Fibroblast of skin of right quadriceps (primary cell): ENCODE data around the gene SYNE1.

Experiments
- DNase-seq: peaks from one replicate; pipeline ENCODE4 v3.0.0-alpha.2; 2013

The SYNE1 gene

DNA sequence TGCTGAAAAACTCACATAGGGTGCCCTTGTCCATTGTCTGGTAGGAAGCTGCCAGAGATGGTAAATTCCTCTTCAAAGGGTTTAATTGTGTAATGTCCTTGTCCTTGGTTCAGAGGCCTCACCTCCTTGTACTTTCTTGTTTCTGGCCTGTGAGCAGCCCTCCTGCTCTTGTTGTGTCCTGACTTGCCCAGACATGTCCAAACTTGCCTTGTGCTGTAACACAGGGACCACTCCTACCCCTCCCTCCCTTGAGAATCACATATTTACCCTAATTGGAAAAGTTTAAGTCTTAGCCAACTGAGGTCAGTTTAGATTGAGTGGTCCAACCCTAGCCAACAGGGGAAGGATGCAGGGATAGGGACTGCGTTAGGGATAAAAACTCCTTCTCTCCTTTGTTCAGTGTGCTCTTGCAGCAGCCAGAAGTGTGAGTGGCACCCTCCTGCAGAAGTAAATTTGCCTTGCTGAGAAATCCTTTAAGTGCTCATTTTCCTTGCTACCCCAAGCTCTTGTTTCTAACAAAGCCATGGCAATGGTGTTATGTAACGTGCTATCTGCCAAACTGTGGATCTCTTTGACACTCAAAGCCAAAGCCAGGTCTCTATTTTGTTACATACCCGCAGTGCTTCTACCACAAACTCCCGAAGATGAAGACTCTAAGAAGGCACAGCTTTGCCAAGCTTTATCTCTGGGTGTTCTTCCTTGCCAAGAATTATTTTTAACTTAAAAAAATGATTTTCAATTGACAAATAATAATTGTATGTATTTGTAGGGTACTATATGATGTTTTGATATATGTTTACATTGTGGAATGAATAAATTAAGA lies 415.1 kb downstream of the SYNE1 start:
- no peak for DNase-seq

DNA sequence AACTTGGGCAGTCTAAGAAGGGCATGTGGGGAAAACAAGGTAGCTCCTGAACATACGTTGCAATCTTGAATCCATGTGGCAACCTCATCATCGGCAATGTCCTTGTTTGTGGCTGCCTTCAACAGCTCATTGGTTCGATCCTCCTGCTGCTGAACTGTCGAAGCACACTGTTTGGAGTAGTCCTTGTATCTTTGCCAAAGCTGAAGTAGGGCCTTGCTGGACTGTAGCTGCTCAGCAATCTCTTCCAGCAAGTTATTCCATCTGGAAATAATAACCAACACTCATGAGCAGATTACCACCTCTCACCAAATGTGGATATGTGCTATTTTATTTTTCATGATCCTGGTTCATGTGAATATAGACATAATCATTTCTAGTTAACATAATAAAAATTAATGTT lies 416.4 kb downstream of the SYNE1 start:
- DNase-seq: no peak

DNA sequence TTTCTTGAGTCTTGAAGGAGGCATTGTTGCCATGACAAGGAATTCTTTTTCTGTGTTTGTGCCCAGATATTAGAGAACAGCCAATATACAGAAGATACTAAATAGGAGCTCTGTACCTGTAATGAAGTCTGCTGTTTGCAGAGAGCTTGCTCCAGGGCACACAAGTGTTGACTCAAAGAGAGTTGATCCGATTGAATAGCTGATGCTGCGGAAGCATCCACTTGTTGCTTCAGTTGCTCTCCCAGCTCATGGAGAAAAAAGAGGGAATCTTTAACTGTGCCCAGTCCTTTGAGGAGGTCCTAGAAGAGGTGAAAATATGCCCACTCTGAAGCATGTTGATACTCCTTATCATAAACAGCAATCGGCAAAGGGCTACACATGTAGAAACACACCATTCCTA lies 418.3 kb downstream of the SYNE1 start:
- DNase-seq: no peak

DNA sequence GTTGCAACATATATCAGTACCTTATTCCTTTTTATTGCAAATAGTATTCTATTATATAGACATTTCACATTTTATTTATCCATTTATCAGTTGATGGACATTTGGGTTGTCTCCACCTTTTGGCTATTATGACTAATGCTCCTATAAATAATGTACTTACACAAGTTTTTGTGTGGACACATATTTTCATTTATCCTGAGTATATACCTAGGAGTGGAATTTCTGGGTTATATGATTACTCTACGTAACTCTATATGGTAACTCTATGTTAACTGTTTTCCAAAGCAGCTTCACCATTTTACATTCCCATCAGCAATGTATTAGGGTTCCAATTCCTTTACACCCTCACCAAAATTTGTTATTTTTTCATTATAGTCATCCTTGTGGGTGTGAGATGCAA lies 424.7 kb downstream of the SYNE1 start:
- no peak for DNase-seq

DNA sequence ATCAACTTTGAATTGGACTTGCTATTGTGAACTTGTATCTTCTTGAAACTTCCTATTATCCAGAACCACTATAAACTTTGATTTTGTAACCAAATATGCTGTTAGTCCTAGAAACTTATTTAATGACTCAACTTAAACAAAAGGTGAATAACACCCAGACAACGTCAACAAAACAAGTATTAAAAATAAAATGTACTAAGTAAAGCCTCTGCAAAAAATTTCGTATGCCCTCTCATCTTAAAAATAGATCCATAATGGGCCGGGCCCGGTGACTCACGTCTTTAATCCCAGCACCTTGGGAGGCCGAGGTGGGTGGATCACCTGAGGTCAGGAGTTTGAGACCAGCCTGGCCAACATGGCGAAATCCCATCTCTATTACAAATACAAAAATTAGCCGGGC lies 428.0 kb downstream of the SYNE1 start:
- no peak for DNase-seq

DNA sequence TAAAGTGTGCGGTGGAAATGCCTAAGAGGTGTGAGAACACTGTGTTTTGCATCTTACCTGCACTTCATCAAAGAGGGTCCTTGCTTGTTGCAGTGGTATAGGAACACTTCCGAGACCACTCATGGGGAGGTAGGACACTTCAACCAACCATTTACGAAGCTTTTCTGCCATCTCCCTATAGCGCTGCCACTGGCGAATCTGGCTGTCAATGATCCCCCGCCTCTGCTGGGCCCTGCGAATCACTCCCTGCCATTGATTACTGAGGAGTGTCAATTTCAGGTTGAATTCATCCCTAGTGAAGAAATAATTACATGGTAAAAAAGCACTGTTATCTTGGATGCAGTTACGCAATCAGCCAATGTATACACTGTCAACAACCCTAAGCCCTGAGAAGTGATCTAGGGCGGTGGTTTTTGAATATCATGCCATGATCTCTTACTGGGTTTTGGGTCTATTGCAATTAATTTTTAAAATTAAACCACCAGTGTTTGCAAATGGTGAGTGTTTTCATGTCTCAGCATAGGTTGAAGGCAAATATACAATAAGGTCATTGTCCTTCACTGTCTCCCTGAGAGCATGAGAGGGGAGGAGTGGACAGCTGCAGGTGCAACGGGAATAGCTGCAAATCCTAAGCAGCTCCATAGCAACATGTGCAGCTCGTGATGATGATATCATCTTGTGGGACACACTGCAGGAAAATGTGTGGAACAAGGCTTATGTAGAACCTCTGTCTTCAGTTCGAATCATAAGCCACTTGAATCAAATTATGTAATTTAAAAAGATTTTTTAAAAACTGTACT lies 429.0 kb downstream of the SYNE1 start:
- DNase-seq: no peak

DNA sequence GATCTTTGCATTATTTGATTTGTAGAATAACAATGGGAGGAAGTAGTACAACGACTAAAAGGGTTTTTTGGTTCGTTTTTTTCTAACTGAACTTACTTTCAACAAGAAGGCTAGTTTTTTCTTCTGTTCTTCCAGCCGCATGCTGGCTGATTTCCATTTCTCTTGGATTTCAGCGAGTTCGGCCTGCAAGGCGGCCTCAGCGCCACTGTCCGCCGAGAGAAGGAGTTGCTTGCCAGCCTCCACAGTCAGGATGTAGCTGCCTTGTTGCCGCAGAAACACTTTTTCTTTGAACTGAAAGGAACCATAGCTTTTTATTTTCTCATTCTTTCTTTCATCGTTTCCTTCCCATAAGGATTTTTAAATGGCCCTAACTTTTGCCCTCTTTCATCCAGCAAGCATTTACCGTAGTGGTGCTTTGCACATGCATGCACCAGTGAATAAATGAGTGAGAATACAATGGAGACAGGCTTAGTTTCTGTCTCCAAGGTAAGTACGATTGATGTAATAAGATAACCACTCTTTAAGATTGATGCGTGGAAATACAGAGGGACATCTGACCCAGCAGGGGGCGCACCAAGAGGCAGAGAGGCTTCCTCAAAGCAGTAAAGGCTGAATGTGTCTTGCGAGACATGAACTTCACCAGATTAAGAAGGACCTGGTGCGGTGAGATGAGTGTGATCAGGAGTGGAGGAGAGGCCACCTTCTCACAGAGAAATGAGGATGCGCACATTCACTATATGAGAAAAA lies 430.9 kb downstream of the SYNE1 start:
- peak; percentile 8 for DNase-seq

DNA sequence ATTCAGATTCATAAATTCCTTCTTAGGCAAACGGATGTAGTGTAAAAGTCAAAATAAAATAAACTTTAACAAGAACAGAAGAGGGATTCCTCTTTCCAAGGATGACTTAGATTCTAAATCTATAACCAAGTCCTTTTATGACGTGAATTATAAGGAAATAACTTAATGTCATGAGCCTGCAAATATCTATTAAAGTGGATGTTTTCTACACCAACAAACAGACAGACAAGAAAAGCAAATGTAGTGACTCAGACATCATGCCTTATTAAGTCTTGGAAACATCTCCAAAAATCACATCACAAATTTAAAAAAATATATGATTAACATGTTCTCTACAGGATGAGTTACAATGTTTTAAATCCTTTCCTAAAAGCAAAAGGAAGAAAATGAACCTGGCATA lies 432.6 kb downstream of the SYNE1 start:
- DNase-seq: no peak

DNA sequence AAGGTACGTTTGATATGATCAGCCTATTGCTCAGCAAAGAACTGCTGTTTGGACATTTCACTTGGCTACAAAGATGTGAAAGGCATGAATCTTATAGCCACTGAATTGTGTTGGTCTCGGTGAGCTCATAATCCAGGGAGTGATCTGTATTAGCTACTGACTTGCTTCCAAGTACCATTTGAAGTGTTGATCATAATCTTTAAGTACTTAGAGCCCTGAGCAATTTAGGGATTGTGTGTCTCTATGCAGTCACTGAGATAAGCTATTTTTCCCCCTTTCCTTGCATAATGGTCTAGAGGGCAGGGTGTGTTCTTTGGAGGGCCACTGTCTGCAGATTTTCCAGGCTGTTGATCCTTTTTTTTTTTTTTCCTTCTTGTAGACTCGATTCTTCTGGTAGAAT lies 436.0 kb downstream of the SYNE1 start:
- DNase-seq: no peak

DNA sequence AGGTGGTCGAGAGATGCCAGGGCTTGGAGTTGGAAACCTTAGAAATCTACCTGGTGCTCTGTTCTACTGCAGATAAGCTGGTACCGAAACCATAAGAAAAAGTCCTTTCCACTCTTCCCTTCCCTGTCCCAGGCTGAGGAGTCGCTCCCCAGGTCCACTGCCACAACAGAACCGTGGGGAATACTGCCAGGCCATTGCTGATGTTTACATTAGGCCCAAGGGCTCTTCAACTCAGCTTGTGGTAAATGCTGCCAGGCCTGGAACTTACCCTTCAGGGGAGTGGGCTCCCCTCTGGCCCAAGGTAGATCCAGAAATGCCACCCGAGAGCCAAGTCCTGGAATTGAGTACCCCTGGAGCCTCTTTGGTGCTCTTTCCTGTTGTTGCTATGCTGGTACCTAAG lies 441.3 kb downstream of the SYNE1 start:
- no peak for DNase-seq

DNA sequence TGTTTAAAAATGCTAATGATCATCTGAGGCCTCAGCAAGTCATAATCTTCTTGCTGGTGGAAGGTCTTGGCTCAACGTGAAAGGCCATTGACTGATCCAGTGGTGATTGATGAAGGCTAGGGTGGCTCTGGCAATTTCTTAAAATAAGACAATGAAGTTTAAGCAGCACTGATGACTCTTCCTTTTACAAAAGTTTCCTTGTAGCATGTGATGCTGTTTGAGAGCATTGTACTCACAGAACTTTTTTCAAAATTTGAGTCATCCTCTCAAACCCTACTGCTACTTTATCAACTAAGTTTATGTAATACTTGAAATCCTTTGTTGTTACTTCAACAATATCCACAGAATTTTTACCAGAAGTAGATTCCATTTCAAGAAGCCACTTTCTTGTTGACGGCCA lies 447.4 kb downstream of the SYNE1 start:
- no peak for DNase-seq

DNA sequence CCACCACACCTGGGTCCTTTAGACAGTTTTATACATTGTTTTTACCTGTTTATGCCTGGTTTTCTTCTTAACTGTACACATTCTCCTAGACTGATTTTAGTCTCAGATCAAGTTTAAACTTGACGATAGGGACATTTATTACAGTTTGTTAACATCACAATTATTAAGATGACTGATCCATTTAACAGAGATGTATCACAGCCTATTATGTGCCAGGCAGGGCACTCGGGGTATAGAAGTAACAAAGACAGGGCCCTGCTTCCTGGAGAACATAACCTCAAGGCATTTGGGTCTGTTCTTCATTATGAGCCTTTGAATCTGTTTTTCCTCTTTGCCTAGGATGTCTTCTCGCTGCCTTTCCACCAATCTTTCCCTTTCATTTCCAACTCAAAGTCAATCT lies 449.2 kb downstream of the SYNE1 start:
- DNase-seq: no peak

DNA sequence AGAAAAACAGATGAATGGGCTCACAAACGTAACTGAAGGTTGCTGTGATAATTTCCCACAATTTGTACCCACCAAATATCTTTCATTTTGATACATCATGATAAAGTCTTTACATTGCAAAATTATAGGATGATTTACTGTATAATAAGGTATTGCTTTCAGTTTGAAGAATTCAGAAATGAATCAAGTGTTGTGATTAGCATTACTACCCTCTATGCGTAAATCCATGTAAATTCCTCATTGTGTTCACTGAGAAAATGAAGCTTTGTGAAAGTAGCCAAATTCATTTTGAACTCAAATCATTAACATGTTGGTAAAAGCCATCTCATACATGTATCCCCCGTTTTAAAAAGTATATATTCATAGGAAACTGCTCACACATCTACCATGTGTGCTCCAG lies 450.3 kb downstream of the SYNE1 start:
- DNase-seq: no peak

DNA sequence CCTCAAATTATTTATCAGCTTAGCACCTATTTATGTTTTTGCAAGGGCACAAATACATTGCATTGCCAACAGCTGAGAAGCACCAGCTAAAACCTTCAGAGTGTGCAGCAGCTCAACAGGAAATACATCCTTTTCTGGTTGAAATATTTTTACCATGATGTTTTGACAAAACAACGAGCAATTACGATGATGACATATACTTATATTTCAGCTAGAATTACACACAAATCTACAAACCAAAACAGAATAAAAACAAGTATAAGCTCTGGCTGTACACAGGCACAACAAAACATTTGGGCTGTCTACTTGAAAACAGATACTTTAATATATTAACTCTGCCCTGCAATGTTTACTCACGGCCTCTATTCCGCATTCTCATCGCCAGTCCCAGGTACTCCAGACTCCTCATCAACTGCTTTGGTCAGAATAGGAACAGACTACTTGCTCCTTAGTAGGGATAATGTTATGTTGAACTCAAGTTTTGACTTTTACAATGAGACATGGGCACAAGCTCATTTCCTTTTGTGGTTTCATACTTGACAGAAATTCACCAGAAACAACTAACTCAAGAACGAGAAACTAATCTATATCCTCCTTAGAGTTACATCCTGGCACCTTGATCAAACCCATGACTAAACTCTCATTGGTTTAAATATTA lies 452.1 kb downstream of the SYNE1 start:
- no peak for DNase-seq

DNA sequence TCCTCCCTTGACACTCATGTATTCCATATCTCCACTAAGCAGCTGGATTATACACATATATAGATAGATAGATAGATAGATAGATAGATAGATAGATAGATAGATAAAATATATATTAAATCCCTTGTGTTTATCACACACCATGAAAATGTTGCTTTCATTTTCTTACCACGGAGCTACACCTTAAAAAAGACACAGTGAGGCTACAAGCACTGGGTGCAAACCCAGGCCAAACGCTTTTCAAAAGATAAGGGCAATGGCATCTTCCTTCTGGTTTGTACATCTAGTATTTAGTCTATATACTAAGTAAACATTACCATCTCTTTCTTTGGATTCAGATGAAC lies 452.6 kb downstream of the SYNE1 start:
- no peak for DNase-seq

DNA sequence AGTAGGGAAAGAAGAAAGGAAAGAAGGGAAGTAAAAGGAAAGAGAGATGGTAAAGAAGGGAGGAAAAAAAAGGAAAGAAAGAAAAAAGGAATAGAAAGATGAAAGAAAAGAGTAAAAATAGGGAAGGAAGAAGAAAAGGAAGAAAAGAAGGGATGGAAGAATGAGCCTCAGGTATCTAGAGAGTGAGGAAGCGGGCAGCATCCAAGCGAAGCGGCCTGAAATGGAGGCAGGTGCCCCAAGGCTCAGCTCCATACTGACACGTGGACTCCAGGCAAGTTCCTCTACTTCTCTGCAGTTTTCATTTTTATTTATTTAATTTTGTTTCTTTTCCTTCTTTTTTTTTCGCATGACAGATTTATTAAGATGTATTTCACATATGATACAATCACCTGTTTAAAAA lies 456.6 kb downstream of the SYNE1 start:
- DNase-seq: no peak

DNA sequence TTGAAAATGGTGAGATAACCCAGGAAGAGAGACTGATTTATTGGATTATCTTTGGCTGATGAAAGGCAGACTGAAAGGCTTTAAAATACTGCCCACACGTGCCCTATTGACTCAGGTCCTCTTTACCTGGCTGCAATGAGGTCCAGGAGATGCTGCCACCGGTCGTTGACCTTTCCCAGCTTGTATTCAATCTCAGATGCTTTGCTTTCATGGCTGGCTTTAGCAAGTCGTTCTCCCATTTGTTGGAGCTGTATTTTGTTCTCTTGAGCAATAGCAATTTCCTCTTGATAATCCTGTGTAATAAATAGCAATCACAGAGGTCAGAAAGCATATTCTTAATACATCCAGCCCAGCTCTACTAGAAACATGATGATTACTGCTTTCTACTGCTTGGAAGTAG lies 460.9 kb downstream of the SYNE1 start:
- DNase-seq: no peak

DNA sequence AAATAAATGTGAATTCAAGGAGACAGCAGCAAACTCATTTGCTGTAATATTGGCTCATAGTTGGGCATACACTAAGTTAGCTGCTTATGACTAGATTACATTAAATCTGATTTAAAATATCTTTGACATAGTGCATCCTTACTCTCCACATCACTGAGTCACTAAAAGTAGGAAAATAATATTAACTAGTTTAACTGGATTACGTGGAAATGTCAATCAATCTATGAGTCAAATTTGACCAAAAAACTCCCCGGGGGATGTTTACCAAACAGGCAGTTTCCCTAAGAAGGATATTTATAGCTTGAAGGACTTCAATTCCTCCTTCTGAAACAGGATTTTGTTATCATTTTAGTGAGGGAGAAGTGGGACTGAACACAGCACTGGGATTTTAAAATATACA lies 463.2 kb downstream of the SYNE1 start:
- DNase-seq: no peak

DNA sequence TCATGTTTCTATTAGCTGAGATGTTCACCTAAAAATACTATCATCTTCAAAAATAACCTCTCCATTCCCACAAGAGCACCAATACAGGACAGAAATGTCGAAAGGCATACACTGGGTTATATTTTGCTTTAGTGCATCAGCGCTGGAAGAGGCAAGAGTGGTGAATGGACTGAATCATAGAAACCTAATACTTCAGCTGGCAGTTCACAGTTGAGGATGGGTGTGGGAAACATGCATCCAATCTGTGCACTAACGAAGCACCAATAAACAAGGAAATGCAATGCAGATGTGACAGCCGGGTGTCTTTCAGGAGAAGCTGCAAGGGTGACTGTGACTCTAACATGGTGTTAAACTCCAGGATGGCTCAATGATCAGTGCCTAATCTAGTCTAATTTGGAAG lies 463.8 kb downstream of the SYNE1 start:
- DNase-seq: peak; percentile 32

DNA sequence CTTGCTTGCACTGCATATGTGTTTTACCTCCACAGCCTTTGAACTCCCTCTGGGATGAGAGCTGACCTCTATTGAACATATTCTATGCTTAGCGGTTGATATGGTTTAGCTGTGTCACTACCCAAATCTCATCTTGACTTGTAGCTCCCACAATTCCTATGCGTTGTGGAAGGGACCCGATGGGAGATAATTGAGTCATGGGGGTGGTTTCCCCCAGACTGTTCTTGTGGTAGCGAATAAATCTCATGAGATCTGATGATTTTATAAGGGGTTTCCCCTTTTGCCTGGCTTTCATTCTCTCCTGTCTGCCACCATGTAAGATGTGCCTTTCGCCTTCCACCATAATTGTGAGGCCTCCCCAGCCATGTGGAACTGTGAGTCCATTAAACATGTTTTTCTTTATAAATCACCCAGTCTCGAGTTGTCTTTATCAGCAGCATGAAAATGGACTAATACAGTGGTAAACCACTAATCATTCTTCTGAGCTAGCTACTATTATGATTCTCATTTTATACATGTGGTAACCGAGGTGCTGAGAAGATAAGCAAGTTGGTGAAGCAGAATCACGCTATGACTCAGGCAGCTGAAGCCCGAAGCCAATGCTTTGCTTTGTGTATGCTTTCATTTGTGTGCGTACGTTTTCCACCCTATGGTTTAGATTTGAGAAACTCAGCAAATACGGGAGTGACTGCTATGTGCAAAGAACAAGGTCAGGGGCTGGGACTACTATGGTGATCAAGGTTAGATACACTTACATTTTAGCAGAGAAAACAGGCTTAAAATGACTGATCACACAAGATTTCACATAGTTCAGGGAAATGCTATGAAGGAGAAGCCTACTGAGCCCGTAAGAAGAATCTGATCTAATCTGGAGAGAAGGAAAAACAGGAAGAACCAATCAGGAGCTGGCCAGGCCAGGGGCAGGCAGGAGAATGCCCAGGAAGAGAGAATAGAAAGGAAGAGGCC lies 466.2 kb downstream of the SYNE1 start:
- DNase-seq: no peak

DNA sequence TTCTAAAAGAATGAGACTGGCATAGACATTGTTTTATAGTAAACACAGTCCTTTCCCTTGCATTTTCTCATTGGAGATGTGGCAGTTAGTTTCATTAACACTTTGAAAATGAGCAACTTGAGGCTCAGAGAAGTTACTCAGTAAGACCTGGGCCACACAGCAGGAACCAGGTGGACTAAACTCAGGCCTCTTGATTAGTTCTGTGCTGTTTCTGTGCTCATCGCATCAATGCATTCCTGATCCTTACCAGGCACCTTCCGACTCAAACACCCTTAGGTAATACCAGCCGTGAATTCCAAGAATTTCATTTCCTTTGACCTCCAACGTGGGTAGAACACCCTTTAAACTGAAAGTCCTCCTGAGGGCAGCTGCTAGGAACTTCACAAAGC lies 466.9 kb downstream of the SYNE1 start:
- no peak for DNase-seq
